Measurements from ENCODE around the gene PROM2.

DNA sequence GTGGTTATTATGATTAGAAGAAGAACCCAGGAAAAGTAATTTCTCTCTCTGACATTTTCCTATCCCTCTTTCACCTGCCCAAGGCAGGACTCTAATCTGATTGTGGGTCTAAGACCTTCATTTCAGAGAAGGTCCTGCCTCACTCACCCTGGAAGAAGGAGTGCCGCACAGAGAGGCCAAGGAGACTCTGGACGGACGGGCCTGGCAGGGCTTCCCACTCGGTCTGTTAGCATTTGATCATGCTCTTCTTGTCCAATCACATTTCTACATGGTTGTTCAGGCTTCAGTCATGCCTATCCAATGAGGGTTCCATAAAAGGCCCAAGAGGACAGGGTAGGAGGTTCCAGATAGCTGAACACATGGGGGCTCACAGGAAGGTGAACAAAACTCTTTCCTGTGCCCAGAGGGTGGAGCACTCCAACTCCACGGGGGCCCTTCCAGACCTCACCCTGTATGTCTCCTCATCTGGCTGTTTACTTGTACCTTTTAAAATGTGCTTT is 39.9 kb upstream of the PROM2 start:
- TF ChIP-seq CEBPB (IDR thresholded peaks at IDR 0.05) (no peak), RAD21 (IDR thresholded peaks at IDR 0.05; ENCODE audit: low read depth) (no peak)
- TF ChIP-seq, protein P1, sequence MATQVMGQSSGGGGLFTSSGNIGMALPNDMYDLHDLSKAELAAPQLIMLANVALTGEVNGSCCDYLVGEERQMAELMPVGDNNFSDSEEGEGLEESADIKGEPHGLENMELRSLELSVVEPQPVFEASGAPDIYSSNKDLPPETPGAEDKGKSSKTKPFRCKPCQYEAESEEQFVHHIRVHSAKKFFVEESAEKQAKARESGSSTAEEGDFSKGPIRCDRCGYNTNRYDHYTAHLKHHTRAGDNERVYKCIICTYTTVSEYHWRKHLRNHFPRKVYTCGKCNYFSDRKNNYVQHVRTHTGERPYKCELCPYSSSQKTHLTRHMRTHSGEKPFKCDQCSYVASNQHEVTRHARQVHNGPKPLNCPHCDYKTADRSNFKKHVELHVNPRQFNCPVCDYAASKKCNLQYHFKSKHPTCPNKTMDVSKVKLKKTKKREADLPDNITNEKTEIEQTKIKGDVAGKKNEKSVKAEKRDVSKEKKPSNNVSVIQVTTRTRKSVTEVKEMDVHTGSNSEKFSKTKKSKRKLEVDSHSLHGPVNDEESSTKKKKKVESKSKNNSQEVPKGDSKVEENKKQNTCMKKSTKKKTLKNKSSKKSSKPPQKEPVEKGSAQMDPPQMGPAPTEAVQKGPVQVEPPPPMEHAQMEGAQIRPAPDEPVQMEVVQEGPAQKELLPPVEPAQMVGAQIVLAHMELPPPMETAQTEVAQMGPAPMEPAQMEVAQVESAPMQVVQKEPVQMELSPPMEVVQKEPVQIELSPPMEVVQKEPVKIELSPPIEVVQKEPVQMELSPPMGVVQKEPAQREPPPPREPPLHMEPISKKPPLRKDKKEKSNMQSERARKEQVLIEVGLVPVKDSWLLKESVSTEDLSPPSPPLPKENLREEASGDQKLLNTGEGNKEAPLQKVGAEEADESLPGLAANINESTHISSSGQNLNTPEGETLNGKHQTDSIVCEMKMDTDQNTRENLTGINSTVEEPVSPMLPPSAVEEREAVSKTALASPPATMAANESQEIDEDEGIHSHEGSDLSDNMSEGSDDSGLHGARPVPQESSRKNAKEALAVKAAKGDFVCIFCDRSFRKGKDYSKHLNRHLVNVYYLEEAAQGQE (IDR thresholded peaks at IDR 0.05; ENCODE audit: low read depth): no peak
